GM19351 (cell line): ENCODE measurements around the gene RSAD2.
"Not testable (repeated sequence)": the region's sequence is repeated elsewhere in the genome, so short reads cannot be mapped to it uniquely, and the experiment has no call there.

Experiments used
- ATAC-seq: cut with Tn5 transposase; IDR thresholded peaks from one replicate; pipeline ENCODE4 v1.9.1; 2021; ENCODE audit warnings: mild to moderate bottlenecking, moderate library complexity; ENCODE audit not compliant: unreplicated experiment

RSAD2 gene

GRCh38 chr2:6902581-6902980 lies 25.0 kb downstream of the RSAD2 start:
- not testable (repeated sequence) for ATAC-seq

GRCh38 chr2:6905668-6906067 lies 28.1 kb downstream of the RSAD2 start:
- no peak for ATAC-seq

- ATAC-seq: no peak
Observed at GRCh38 chr2:6906165-6906741, 28.7 kb downstream of the RSAD2 start.

- no peak for ATAC-seq
Observed at GRCh38 chr2:6908291-6908690, 30.7 kb downstream of the RSAD2 start.

GRCh38 chr2:6909431-6910385 lies 32.1 kb downstream of the RSAD2 start:
- peak; percentile 98 for ATAC-seq

DNA sequence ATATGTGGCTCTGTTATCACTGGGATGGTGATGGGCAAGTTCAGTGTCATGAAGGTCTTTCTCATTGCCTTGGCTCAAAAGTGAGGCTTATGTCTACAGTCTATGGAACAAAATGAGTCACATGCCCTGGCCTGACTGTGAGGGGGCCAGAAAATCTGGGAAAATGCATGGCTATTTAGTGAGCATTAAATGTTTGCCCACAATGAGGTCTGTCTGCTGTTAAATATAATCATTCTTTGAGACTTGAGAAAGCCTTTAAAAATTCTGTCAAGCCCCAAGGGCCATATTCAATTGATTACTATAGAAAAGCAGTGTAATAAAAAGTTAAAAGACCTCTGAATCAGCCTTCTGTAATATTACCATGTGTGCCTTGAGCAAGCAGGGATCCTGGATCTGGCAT lies 34.1 kb downstream of the RSAD2 start:
- ATAC-seq: no peak

DNA sequence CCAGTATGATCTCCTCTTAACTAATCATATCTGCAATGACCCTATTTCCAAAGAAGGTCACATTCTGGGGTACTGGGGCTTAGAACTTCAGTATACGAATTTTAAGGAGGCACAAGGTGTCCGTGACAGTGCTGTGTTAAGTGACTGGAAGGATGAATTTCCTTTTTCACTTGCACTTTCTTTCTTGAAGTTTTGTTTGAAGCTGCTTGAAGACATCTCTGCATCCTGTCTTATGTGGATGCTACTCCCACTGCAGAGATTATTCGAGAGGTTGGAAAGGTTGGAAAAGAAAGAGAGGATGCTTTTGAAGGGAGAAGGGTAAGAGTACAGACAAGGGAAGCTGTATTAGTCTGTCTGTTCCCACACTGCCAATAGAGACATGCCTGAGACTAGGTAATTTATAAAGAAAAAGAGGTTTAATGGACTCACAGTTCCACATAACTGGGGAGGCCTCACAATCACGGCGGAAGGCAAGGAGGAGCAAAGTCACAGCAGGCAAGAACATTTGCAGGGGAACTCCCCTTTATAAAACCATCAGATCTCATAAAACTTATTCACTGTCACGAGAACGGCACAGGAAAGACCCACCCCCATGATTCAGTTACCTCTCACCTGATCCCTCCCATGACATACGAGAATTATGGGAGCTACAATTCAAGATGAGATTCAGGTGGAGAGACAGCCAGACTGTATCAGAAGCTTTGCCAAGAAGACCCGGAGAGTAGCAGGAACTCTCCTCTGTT lies 36.0 kb downstream of the RSAD2 start:
- no peak for ATAC-seq

DNA sequence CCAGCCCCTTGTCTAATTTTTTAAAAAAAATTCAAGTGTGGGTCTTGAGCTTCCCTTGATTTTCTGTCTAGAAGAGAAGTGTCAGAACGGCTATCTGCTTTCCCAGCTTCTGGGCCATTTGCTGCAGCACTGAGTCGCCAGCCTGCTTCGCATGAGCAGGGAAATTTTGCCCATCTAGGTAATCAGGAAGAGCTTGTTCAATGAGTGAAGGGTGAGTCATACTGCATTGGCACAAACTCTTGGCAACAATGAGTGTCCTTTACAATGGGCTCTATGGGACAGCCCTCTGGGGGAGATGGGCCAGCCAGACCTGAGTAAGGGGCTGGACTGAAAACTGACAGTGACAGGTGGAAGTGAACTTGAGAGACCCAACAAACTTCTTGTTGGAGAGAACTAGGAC lies 37.3 kb downstream of the RSAD2 start:
- no peak for ATAC-seq

GRCh38 chr2:6915399-6915798 lies 37.8 kb downstream of the RSAD2 start:
- ATAC-seq: no peak

GRCh38 chr2:6916224-6916623 lies 38.6 kb downstream of the RSAD2 start:
- no peak for ATAC-seq

- no peak for ATAC-seq
Observed at GRCh38 chr2:6916736-6917070, 39.1 kb downstream of the RSAD2 start.

GRCh38 chr2:6917071-6917760 lies 39.6 kb downstream of the RSAD2 start, which contains the start of gene RNF144A:
TSS of gene RNF144A (plus strand) at chr2:6917412. CDS start at chr2:6996927, 79,515 bp downstream.
- ATAC-seq: peak; percentile 79

- peak; percentile 33 for ATAC-seq
Observed at GRCh38 chr2:6917761-6918421, 40.3 kb downstream of the RSAD2 start.

DNA sequence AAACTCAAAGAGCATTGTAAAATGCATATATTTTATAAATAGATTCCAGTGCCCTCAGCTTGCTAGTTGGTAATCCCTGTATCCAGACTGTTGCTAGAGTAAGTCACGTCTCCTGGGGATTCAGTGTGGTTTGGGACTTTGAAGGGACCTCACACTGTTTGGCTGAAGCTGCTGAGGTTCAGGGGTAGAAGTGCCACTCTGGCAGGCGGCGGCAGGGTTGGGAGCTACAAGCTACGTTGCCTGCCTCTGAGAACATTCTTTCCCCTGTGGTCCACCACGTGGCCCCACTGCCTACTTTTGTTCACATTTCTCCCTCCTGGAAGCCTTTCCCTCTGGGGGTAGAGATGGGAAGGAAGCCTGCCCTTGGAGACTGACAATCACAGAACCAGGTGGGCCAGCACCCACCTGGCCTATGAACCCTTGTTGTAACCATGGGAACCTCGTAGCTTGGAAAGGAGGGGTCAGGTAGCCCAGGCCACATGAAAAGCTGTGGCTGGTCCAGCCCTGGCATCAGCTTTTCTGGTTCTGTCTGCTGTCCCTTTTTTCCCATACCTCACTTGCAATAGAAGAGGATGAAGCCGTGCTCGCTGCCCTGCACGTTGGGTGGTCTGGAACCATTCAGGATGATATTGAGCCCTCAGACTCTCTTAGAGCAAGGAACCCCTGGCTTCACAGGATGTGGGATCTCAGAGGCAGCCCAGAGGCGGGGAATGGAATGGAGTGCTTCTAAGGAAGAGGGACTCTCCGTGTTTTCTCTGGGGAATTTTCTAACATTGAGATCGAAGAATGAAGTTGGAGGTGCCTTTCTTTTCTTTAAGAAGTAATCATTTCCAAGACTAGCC lies 42.5 kb downstream of the RSAD2 start:
- ATAC-seq: no peak

DNA sequence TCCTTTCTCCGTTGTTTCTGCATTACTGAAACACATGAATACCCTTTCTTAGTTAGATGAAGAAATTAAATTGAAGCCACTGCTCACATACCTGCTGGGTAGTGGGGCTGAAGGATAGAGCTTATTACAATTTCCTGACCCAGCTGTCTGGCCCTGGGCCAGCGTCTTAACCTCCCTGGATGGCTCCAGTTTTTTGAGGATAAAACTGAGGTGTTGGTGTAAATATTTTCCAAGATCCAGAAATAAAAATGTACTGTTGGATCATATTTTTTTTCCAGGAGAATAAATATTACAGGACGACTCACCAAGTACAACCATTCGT lies 43.1 kb downstream of the RSAD2 start:
- no peak for ATAC-seq

DNA sequence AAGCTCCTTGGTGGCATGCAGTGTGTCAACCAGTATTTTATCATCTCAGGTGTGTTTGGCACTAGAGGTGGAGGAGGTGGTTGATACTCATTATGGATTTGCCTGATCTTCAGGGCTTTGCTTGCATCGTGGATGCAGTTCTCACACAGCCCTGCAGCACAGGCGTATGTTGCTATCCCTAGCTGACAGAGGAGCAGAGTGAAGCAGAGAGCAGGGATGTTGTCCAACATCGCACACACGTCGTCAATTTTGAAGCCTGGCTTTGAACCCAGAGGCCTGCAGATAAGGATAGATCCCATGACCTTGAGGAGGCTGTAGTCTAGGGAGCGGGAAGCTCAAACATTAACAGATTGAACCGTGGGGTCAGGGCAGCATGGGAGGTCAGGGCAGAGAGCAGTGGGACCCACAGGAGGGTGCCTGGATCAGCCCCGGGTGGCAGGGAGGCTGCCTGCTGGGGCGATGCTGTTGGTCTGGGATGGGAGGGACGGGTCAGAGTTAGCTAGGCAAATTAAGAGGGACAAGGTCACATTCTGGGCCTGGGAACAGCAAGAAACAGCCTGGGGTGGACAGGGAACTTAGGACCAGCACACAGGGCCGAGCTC lies 43.8 kb downstream of the RSAD2 start:
- no peak for ATAC-seq

GRCh38 chr2:6922201-6922656 lies 44.7 kb downstream of the RSAD2 start:
- no peak for ATAC-seq

DNA sequence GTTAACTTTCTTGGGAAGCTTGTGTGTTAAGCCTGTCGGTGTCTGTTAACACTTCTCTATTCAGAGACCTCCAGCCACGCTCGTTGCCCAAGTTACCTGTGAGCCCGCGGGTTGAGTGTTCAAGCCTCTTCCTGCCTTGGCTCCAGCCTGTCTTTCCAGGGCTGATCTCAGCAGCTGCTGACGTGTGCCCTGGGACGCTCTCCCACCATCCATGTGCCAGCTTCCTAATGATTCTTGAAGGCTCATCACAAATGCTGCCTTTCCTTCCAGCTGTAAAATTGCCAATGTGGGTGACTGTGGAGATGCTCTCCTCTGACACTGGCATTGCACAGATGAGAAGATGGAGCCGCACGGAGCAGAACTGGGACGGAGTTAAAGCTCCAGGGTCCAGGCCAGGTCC lies 45.7 kb downstream of the RSAD2 start:
- no peak for ATAC-seq
